ENCODE measurements around the gene GRM7. TPM values are rescaled to one million over a fixed set of nuclear protein-coding genes. Genes with fewer than 3 reads are reported as not detected.

Gene GRM7
- total RNA-seq, 2 donors from 2014 or later, result 0.33 to 1.3 TPM

- H3K27ac ChIP-seq, result no peak overlapping the region
- no peaks in the 10 kb centered on the region for H3K36me3 ChIP-seq (replicated peaks in 1 of 2; ENCODE audit: insufficient read depth in 1 of 2, low read depth in 2 of 2)
- intact Hi-C loops (cut with DNase I), result no loop called here
- TF ChIP-seq CTCF (IDR thresholded peaks at IDR 0.05), result no peak
- no peak for TF ChIP-seq POLR2A (IDR thresholded peaks at IDR 0.05)
- H3K4me3 ChIP-seq, result no peak overlapping the region
- H3K9me3 ChIP-seq, result no peaks in the 10 kb centered on the region
- 53 to 56% methylated on average over 4 of the region's 4 CpGs for WGBS, 2 donors
- no peaks in the 10 kb centered on the region for H3K27me3 ChIP-seq
- H3K4me1 ChIP-seq, result no peaks in the 10 kb centered on the region
- ATAC-seq, result no peak
- DNase-seq, result no peak
Measured at GRCh38 chr3:7190095-7190494, 329.2 kb downstream of the GRM7 start.

GRCh38 chr3:7193269-7193668, 332.4 kb downstream of the GRM7 start:
- intact Hi-C loops (cut with DNase I), result no loop called here
- no peaks in the 10 kb centered on the region for H3K9me3 ChIP-seq
- ATAC-seq, result no peak
- H3K27me3 ChIP-seq, result no peaks in the 10 kb centered on the region
- TF ChIP-seq POLR2A (IDR thresholded peaks at IDR 0.05) (no peak), CTCF (IDR thresholded peaks at IDR 0.05) (no peak)
- DNase-seq, result no peak
- H3K4me1 ChIP-seq, result no peaks in the 10 kb centered on the region
- no peak overlapping the region for H3K4me3 ChIP-seq
- no peak overlapping the region for H3K27ac ChIP-seq
- H3K36me3 ChIP-seq (replicated peaks in 1 of 2; ENCODE audit: insufficient read depth in 1 of 2, low read depth in 2 of 2), result no peaks in the 10 kb centered on the region

GRCh38 chr3:7194071-7194835, 333.3 kb downstream of the GRM7 start:
- H3K4me3 ChIP-seq, result no peak overlapping the region
- no peaks in the 10 kb centered on the region for H3K9me3 ChIP-seq
- H3K27ac ChIP-seq, result no peak overlapping the region
- H3K27me3 ChIP-seq, result no peaks in the 10 kb centered on the region
- H3K36me3 ChIP-seq (replicated peaks in 1 of 2; ENCODE audit: insufficient read depth in 1 of 2, low read depth in 2 of 2), result no peaks in the 10 kb centered on the region
- ATAC-seq (no peak), DNase-seq (no peak)
- intact Hi-C loops (cut with DNase I), result no loop called here
- WGBS, 2 donors, result 62 to 68% methylated on average over 6 of the region's 6 CpGs
- no peaks in the 10 kb centered on the region for H3K4me1 ChIP-seq
- TF ChIP-seq POLR2A (IDR thresholded peaks at IDR 0.05) (no peak), CTCF (IDR thresholded peaks at IDR 0.05) (no peak)

- Histone ChIP-seq H3K27me3 (no peaks in the 10 kb centered on the region), H3K4me1 (no peaks in the 10 kb centered on the region), H3K36me3 (replicated peaks in 1 of 2; ENCODE audit: insufficient read depth in 1 of 2, low read depth in 2 of 2) (no peaks in the 10 kb centered on the region), H3K9me3 (no peaks in the 10 kb centered on the region), H3K4me3 (no peak overlapping the region), H3K27ac (no peak overlapping the region)
- WGBS, 2 donors, result 32 to 33% methylated on average over 1 of the region's 1 CpG
- TF ChIP-seq POLR2A (IDR thresholded peaks at IDR 0.05) (no peak), CTCF (IDR thresholded peaks at IDR 0.05) (no peak)
- DNase-seq (no peak), ATAC-seq (no peak)
- intact Hi-C loops (cut with DNase I), result no loop called here
Measured at GRCh38 chr3:7195934-7196333, 335.0 kb downstream of the GRM7 start.

- ATAC-seq (no peak), DNase-seq (no peak)
- 60 to 62% methylated on average over 2 of the region's 2 CpGs for WGBS, 2 donors
- no peak overlapping the region for H3K4me3 ChIP-seq
- H3K27ac ChIP-seq, result no peak overlapping the region
- no peak for TF ChIP-seq POLR2A (IDR thresholded peaks at IDR 0.05)
- TF ChIP-seq CTCF (IDR thresholded peaks at IDR 0.05), result no peak
- no peaks in the 10 kb centered on the region for H3K36me3 ChIP-seq (replicated peaks in 1 of 2; ENCODE audit: insufficient read depth in 1 of 2, low read depth in 2 of 2)
- no peaks in the 10 kb centered on the region for H3K27me3 ChIP-seq
- H3K9me3 ChIP-seq, result no peaks in the 10 kb centered on the region
- intact Hi-C loops (cut with DNase I), result no loop called here
- H3K4me1 ChIP-seq, result no peaks in the 10 kb centered on the region
Measured at GRCh38 chr3:7201784-7202183, 340.9 kb downstream of the GRM7 start.

Data from body of pancreas (tissue), 4 donors.